ENCODE measurements around the gene DPP3. TPM values are rescaled to one million over a fixed set of nuclear protein-coding genes. Genes with fewer than 3 reads are reported as not detected.

Gene DPP3
- total and polyA plus RNA-seq, 2 donors (not counting 1 experiment from before 2014, with no cell fraction given) = 21.5 to 40.6 TPM

- no peak overlapping the region for H3K27ac ChIP-seq (ENCODE audit: low read length in 2 of 2)
- no peaks in the 10 kb centered on the region for H3K36me3 ChIP-seq (replicated peaks in 1 of 2; ENCODE audit: control extremely low read depth in 1 of 2, control insufficient read depth in 1 of 2, extremely low read depth in 1 of 2, insufficient read depth in 2 of 2, low read length in 1 of 2)
- no peak overlapping the region for H3K27ac Mint-ChIP-seq
- H3K4me1 ChIP-seq (ENCODE audit: control insufficient read depth in 2 of 2, insufficient read depth in 2 of 2, low read length in 2 of 2) = peaks cover 27 to 29% of the 10 kb centered on the region in 2 donors
- no peaks in the 10 kb centered on the region for H3K9me3 ChIP-seq (ENCODE audit: control extremely low read depth in 1 of 3, control insufficient read depth in 2 of 3, insufficient read depth in 1 of 3, low read length in 2 of 3)
- TF ChIP-seq EZH2 (IDR thresholded peaks at IDR 0.05; ENCODE audit: borderline replicate concordance, insufficient read depth, low read depth, low read length, poor library complexity, severe bottlenecking) (no peak), CTCF (IDR thresholded peaks at IDR 0.05) (no peak)
- DNase-seq (no peak), ATAC-seq (ENCODE audit: low read depth) (no peak)
- CTCF ChIA-PET = interaction anchor here (0.8 to 5.8 kb wide), 4 partner anchors 11 to 100 kb away, joined by 4 to 41 read pairs (median 8); partner anchors contain the start of genes CTSF, DPP3 and MRPL11
- WGBS (ENCODE audit: insufficient coverage) = 95% methylated on average over 3 of the region's 6 CpGs
- H4K20me1 ChIP-seq (ENCODE audit: control insufficient read depth, insufficient read depth, low read length, poor library complexity, severe bottlenecking) = no peaks in the 10 kb centered on the region
- no peak overlapping the region for H3K4me3 ChIP-seq (ENCODE audit: control extremely low read depth in 1 of 5, extremely low read depth in 1 of 5, insufficient read depth in 1 of 5, low read depth in 2 of 5, low read length in 4 of 5)
- no peaks in the 10 kb centered on the region for H3K9me3 Mint-ChIP-seq (ENCODE audit: insufficient read depth)
- peak overlapping the region; percentile 55 for H3K4me3 Mint-ChIP-seq
- no peak overlapping the region for H3K4me2 ChIP-seq (replicated peaks; ENCODE audit: low read depth, low read length, poor library complexity, severe bottlenecking)
- H2AFZ ChIP-seq (ENCODE audit: insufficient read depth, low read depth, low read length, poor library complexity, severe bottlenecking) = no peak overlapping the region
- intact Hi-C loops (cut with micrococcal nuclease) = loop anchor here (5.0 kb wide), 1 partner anchor 209 kb away; the partner anchor contains the start of gene RBM4B
- no peak overlapping the region for H3K9ac ChIP-seq (ENCODE audit: low read length)
- POLR2A ChIA-PET = interaction anchor here (0.6 to 1.2 kb wide), 3 partner anchors 12 to 78 kb away, joined by 4 to 6 read pairs (median 5); partner anchors contain the start of gene DPP3
- H3K79me2 ChIP-seq (ENCODE audit: control insufficient read depth, insufficient read depth, low read length) = peaks cover 4% of the 10 kb centered on the region
- H3K27me3 Mint-ChIP-seq = no peaks in the 10 kb centered on the region
- H3K27me3 ChIP-seq (replicated peaks in 1 of 4; ENCODE audit: control extremely low read depth in 1 of 4, control insufficient read depth in 3 of 4, insufficient read depth in 4 of 4, low read length in 3 of 4) = no peaks in the 10 kb centered on the region
- peaks cover 29% of the 10 kb centered on the region for H3K4me1 Mint-ChIP-seq
Measured at GRCh38 chr11:66468691-66469090, 11.5 kb upstream of the DPP3 start.

- WGBS (ENCODE audit: insufficient coverage) = no CpG with 5 or more reads among the region's 1 CpG
- intact Hi-C loops (cut with micrococcal nuclease) = loop anchor here (5.0 kb wide), 1 partner anchor 208 kb away; the partner anchor contains the start of gene RBM4B
- ChIA-PET CTCF (interaction anchor here (0.8 to 5.8 kb wide), 4 partner anchors 10 to 54 kb away, joined by 3 to 41 read pairs (median 8); partner anchors contain the start of genes DPP3 and MRPL11), POLR2A (interaction anchor here (0.7 to 1.2 kb wide), 3 partner anchors 11 to 73 kb away, joined by 3 to 5 read pairs (median 4); partner anchors contain the start of gene DPP3)
- no peaks in the 10 kb centered on the region for H4K20me1 ChIP-seq (ENCODE audit: control insufficient read depth, insufficient read depth, low read length, poor library complexity, severe bottlenecking)
- H3K27ac ChIP-seq (ENCODE audit: low read length in 2 of 2) = no peak overlapping the region
- H3K4me3 ChIP-seq (ENCODE audit: control extremely low read depth in 1 of 5, extremely low read depth in 1 of 5, insufficient read depth in 1 of 5, low read depth in 2 of 5, low read length in 4 of 5) = no peak overlapping the region
- H3K4me1 ChIP-seq (ENCODE audit: control insufficient read depth in 2 of 2, insufficient read depth in 2 of 2, low read length in 2 of 2) = peaks cover 27 to 29% of the 10 kb centered on the region in 2 donors
- ATAC-seq (ENCODE audit: low read depth) (no peak), DNase-seq (no peak)
- no peak for TF ChIP-seq EZH2 (IDR thresholded peaks at IDR 0.05; ENCODE audit: borderline replicate concordance, insufficient read depth, low read depth, low read length, poor library complexity, severe bottlenecking)
- TF ChIP-seq CTCF (IDR thresholded peaks at IDR 0.05) = no peak
- no peaks in the 10 kb centered on the region for H3K27me3 Mint-ChIP-seq
- no peak overlapping the region for H3K27ac Mint-ChIP-seq
- no peak overlapping the region for H2AFZ ChIP-seq (ENCODE audit: insufficient read depth, low read depth, low read length, poor library complexity, severe bottlenecking)
- no peaks in the 10 kb centered on the region for H3K9me3 ChIP-seq (ENCODE audit: control extremely low read depth in 1 of 3, control insufficient read depth in 2 of 3, insufficient read depth in 1 of 3, low read length in 2 of 3)
- no peak overlapping the region for H3K4me2 ChIP-seq (replicated peaks; ENCODE audit: low read depth, low read length, poor library complexity, severe bottlenecking)
- H3K9ac ChIP-seq (ENCODE audit: low read length) = no peak overlapping the region
- H3K27me3 ChIP-seq (replicated peaks in 1 of 4; ENCODE audit: control extremely low read depth in 1 of 4, control insufficient read depth in 3 of 4, insufficient read depth in 4 of 4, low read length in 3 of 4) = no peaks in the 10 kb centered on the region
- no peaks in the 10 kb centered on the region for H3K36me3 ChIP-seq (replicated peaks in 1 of 2; ENCODE audit: control extremely low read depth in 1 of 2, control insufficient read depth in 1 of 2, extremely low read depth in 1 of 2, insufficient read depth in 2 of 2, low read length in 1 of 2)
- H3K79me2 ChIP-seq (ENCODE audit: control insufficient read depth, insufficient read depth, low read length) = peaks cover 4% of the 10 kb centered on the region
- no peak overlapping the region for H3K4me3 Mint-ChIP-seq
- H3K9me3 Mint-ChIP-seq (ENCODE audit: insufficient read depth) = no peaks in the 10 kb centered on the region
- H3K4me1 Mint-ChIP-seq = peaks cover 27% of the 10 kb centered on the region
Measured at GRCh38 chr11:66469441-66469840, 10.8 kb upstream of the DPP3 start.

Measured in B cell (primary cell).